ENCODE data around the gene SLC37A4. TPM values are rescaled to one million over a fixed set of nuclear protein-coding genes. Genes with fewer than 3 reads are reported as not detected.
"Not testable (repeated sequence)": the region's sequence is repeated elsewhere in the genome, so short reads cannot be mapped to it uniquely, and the experiment has no call there.

SLC37A4 gene
- total and polyA plus RNA-seq, 2 donors (not counting 3 experiments of a cell fraction or from before 2014, with no cell fraction given): 21.5 to 36.5 TPM

DNA sequence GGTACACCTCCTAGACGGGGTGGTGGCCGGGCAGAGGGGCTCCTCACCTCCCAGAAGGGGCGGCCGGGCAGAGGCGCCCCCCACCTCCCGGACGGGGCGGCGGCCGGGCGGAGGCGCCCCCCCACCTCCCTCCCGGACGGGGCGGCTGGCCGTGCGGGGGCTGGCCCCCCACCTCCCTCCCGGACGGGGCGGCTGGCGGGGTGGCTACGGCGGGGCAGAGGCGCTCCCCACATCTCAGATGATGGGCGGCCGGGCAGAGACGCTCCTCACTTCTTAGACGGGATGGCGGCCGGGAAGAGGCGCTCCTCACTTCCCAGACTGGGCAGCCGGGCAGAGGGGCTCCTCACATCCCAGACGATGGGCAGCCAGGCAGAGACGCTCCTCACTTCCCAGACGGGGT, 28.5 kb upstream of the SLC37A4 start:
- H3K4me3 ChIP-seq (replicated peaks in 1 of 3; ENCODE audit: insufficient read depth in 1 of 3, low read depth in 1 of 3, low read length in 3 of 3); H3K9me1 ChIP-seq (replicated peaks; ENCODE audit: control insufficient read depth, extremely low read depth, insufficient read depth, low read length); CTCF ChIA-PET; H3K27me3 ChIP-seq (ENCODE audit: control insufficient read depth in 2 of 2, insufficient read depth in 2 of 2, low read length in 2 of 2); BruUV-seq (replicated peaks); H4K20me1 ChIP-seq (replicated peaks; ENCODE audit: control insufficient read depth, extremely low read depth, insufficient read depth, low read length); H3K27ac ChIP-seq (ENCODE audit: insufficient read depth, low read depth, low read length); FAIRE-seq; DNase-seq (ENCODE audit: low read depth, low spot score); H3K4me2 ChIP-seq (ENCODE audit: insufficient read depth, low read length); H3K9me3 ChIP-seq (replicated peaks; ENCODE audit: control insufficient read depth, insufficient read depth, low read length); H3K9ac ChIP-seq (replicated peaks; ENCODE audit: extremely low read depth, insufficient read depth, low read length); H2AFZ ChIP-seq (ENCODE audit: low read depth, low read length); dilution Hi-C loops (cut with MboI; ENCODE audit: extremely low pct_ligation_motif_present, low sequenced_read_pairs); POLR2A ChIA-PET: not testable (repeated sequence)
- Histone ChIP-seq H3K36me3 (ENCODE audit: control insufficient read depth in 2 of 2, extremely low read depth in 1 of 2, insufficient read depth in 2 of 2, low read length in 2 of 2) (peaks cover 7 to 14% of the 10 kb centered on the region in 2 experiments), H3K4me1 (ENCODE audit: control insufficient read depth, extremely low read depth, insufficient read depth, low read length) (peaks cover 11% of the 10 kb centered on the region), H3K79me2 (ENCODE audit: control insufficient read depth, insufficient read depth, low read length) (peaks cover 19% of the 10 kb centered on the region)
- intact Hi-C loops (cut with micrococcal nuclease): loop anchor here (5.0 kb wide), 2 partner anchors 62 to 132 kb away; partner anchors contain the start of genes BCL9L and CENATAC

DNA sequence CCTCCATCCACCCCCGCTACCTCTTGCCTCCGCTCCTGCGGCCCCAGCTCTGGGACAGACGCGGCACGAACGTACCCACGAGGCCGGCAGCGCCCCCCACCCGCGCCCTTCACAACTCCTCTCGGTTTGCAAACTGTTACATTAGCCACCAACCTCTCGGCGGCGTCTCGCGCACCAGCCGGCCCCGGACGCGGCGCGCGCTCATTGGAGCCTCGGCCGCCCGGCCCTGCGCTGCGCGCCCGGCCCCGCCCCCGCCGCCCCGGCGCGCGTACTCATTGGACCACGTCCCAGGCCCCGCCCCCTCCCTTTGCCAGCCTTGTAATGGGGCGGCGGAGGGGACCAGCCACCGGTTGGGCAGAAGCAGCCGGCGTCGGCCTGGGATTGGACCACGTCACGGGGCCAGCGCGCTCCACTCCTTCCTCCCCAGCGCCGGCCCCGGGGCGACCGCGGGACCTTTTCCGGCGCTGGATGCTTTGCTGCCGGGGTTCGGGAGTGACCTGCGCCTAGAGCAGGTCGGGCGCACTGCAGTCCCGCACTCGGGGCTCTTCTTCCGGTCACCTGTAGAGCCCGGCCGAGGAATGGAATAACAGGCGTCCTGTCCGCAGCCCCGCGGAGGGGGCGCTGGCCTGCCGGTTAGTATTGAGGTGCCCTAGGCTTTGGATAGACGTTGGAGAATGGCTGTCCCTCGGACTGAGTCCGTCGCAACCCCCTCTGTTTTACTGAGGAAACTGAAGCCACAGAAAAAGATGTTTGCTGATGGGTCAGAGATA, 26.5 kb upstream of the SLC37A4 start, which contains the start of gene HYOU1:
Gene HYOU1, minus strand, starts transcription at position 206 of the 770 bp plus-strand sequence. CDS start 1,045 bp downstream, outside the sequence.
- dilution Hi-C loops (cut with MboI; ENCODE audit: extremely low pct_ligation_motif_present, low sequenced_read_pairs) (no loop called here), intact Hi-C loops (cut with micrococcal nuclease) (loop anchor here (1.0 to 5.0 kb wide), 7 partner anchors 10 to 140 kb away; partner anchors contain the start of genes BCL9L, CENATAC, RPS25 and SLC37A4)
- peak within 1 kb of the TSS; percentile 85 for H3K9ac ChIP-seq (replicated peaks; ENCODE audit: extremely low read depth, insufficient read depth, low read length)
- H3K27me3 ChIP-seq (ENCODE audit: control insufficient read depth in 2 of 2, insufficient read depth in 2 of 2, low read length in 2 of 2): no peaks in the 10 kb centered on the region
- peaks cover 16 to 30% of the 10 kb centered on the region in 2 experiments for H3K36me3 ChIP-seq (ENCODE audit: control insufficient read depth in 2 of 2, extremely low read depth in 1 of 2, insufficient read depth in 2 of 2, low read length in 2 of 2)
- H2AFZ ChIP-seq (ENCODE audit: low read depth, low read length): peak within 1 kb of the TSS; percentile 63
- FAIRE-seq: peak; percentile 95
- H3K4me3 ChIP-seq (replicated peaks in 1 of 3; ENCODE audit: insufficient read depth in 1 of 3, low read depth in 1 of 3, low read length in 3 of 3): peak within 1 kb of the TSS; percentile 72 to 86 (median 80)
- H3K9me1 ChIP-seq (replicated peaks; ENCODE audit: control insufficient read depth, extremely low read depth, insufficient read depth, low read length): no peaks in the 10 kb centered on the region
- TF ChIP-seq JUN (IDR thresholded peaks at IDR 0.05; ENCODE audit: borderline replicate concordance, insufficient read depth, insufficient read length, low read depth): no peak
- peak; percentile 75 for TF ChIP-seq POLR2AphosphoS5 (IDR thresholded peaks at IDR 0.05; ENCODE audit: insufficient read depth, low read depth, low read length)
- TF ChIP-seq, protein P1, sequence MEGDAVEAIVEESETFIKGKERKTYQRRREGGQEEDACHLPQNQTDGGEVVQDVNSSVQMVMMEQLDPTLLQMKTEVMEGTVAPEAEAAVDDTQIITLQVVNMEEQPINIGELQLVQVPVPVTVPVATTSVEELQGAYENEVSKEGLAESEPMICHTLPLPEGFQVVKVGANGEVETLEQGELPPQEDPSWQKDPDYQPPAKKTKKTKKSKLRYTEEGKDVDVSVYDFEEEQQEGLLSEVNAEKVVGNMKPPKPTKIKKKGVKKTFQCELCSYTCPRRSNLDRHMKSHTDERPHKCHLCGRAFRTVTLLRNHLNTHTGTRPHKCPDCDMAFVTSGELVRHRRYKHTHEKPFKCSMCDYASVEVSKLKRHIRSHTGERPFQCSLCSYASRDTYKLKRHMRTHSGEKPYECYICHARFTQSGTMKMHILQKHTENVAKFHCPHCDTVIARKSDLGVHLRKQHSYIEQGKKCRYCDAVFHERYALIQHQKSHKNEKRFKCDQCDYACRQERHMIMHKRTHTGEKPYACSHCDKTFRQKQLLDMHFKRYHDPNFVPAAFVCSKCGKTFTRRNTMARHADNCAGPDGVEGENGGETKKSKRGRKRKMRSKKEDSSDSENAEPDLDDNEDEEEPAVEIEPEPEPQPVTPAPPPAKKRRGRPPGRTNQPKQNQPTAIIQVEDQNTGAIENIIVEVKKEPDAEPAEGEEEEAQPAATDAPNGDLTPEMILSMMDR (IDR thresholded peaks at IDR 0.05; ENCODE audit: extremely low read depth in 1 of 2, insufficient read depth in 1 of 2, low read depth in 1 of 2, low read length in 2 of 2): peak in 1 of 2 donors; percentile 35
- TF ChIP-seq GATA2 (IDR thresholded peaks at IDR 0.05; ENCODE audit: insufficient read depth, insufficient read length, low read depth, low read length): no peak
- no peak for TF ChIP-seq EZH2 (IDR thresholded peaks at IDR 0.05; ENCODE audit: borderline replicate concordance, low read depth, low read length, severe bottlenecking)
- TF ChIP-seq MYC (IDR thresholded peaks at IDR 0.05; ENCODE audit: low read depth, low read length): no peak
- no peak for TF ChIP-seq FOS (IDR thresholded peaks at IDR 0.05; ENCODE audit: borderline replicate concordance, insufficient read depth, low read length)
- peak; percentile 84 for TF ChIP-seq POLR2A (IDR thresholded peaks at IDR 0.05; ENCODE audit: low read depth, low read length)
- peak within 1 kb of the TSS; percentile 75 for H3K4me2 ChIP-seq (ENCODE audit: insufficient read depth, low read length)
- ChIA-PET CTCF (interaction anchor here (0.8 to 3.5 kb wide), 8 partner anchors 8 to 47 kb away, joined by 3 to 29 read pairs (median 3); partner anchors contain the start of genes DPAGT1 and VPS11), POLR2A (interaction anchor here (0.8 to 1.9 kb wide), 2 partner anchors 10 kb away, joined by 3 to 7 read pairs; partner anchors contain the start of gene VPS11)
- H3K9me3 ChIP-seq (replicated peaks; ENCODE audit: control insufficient read depth, insufficient read depth, low read length): no peaks in the 10 kb centered on the region
- peaks cover 11% of the 10 kb centered on the region for H3K4me1 ChIP-seq (ENCODE audit: control insufficient read depth, extremely low read depth, insufficient read depth, low read length)
- H3K27ac ChIP-seq (ENCODE audit: insufficient read depth, low read depth, low read length): peak within 1 kb of the TSS; percentile 54
- DNase-seq (ENCODE audit: low read depth, low spot score): peak; percentile 96
- peaks cover 19% of the 10 kb centered on the region for H3K79me2 ChIP-seq (ENCODE audit: control insufficient read depth, insufficient read depth, low read length)
- H4K20me1 ChIP-seq (replicated peaks; ENCODE audit: control insufficient read depth, extremely low read depth, insufficient read depth, low read length): no peaks in the 10 kb centered on the region
- BruUV-seq (replicated peaks): no TSS peak

All from endothelial cell of umbilical vein (primary cell).